ENCODE data around the gene TNS3.
A peak's percentile ranks its signal among the peaks of the same experiment; 100 is the strongest.
"Not testable (repeated sequence)": the region's sequence is repeated elsewhere in the genome, so short reads cannot be mapped to it uniquely, and the experiment has no call there.

The TNS3 gene

GRCh38 chr7:47581804-47582763 lies at the start of gene TNS3:
Gene TNS3 (minus strand): TSS chr7:47582111. CDS start chr7:47439636, 142,475 bp downstream.
- peak; percentile 60 for DNase-seq (ENCODE audit: low spot score)

GRCh38 chr7:47631711-47632110 lies 49.8 kb upstream of the TNS3 start:
- no peak for DNase-seq (ENCODE audit: low spot score)

GRCh38 chr7:47627580-47628283 lies 45.8 kb upstream of the TNS3 start:
- DNase-seq (ENCODE audit: low spot score) = no peak

GRCh38 chr7:47625861-47626715 lies 44.2 kb upstream of the TNS3 start:
- DNase-seq (ENCODE audit: low spot score) = no peak

- DNase-seq (ENCODE audit: low spot score) = no peak
These were observed 42.8 kb upstream of the TNS3 start for GRCh38 chr7:47624689-47625088.

GRCh38 chr7:47622946-47623640 lies 41.2 kb upstream of the TNS3 start:
- DNase-seq (ENCODE audit: low spot score) = no peak

GRCh38 chr7:47622586-47622945 lies 40.7 kb upstream of the TNS3 start:
- no peak for DNase-seq (ENCODE audit: low spot score)

GRCh38 chr7:47621979-47622561 lies 40.2 kb upstream of the TNS3 start:
- no peak for DNase-seq (ENCODE audit: low spot score)

GRCh38 chr7:47621347-47621746 lies 39.4 kb upstream of the TNS3 start:
- no peak for DNase-seq (ENCODE audit: low spot score)

- DNase-seq (ENCODE audit: low spot score) = no peak
These were observed 37.9 kb upstream of the TNS3 start for GRCh38 chr7:47619806-47620205.

GRCh38 chr7:47617131-47617530 lies 35.2 kb upstream of the TNS3 start:
- no peak for DNase-seq (ENCODE audit: low spot score)

GRCh38 chr7:47614450-47614849 lies 32.5 kb upstream of the TNS3 start:
- no peak for DNase-seq (ENCODE audit: low spot score)

GRCh38 chr7:47611045-47611511 lies 29.2 kb upstream of the TNS3 start:
- DNase-seq (ENCODE audit: low spot score) = no peak

GRCh38 chr7:47610506-47611044 lies 28.7 kb upstream of the TNS3 start:
- no peak for DNase-seq (ENCODE audit: low spot score)

- DNase-seq (ENCODE audit: low spot score) = no peak
These were observed 28.0 kb upstream of the TNS3 start for GRCh38 chr7:47609803-47610452.

GRCh38 chr7:47606593-47607046 lies 24.7 kb upstream of the TNS3 start:
- not testable (repeated sequence) for DNase-seq (ENCODE audit: low spot score)

- DNase-seq (ENCODE audit: low spot score) = no peak
These were observed 24.1 kb upstream of the TNS3 start for GRCh38 chr7:47605816-47606575.

GRCh38 chr7:47604496-47604890 lies 22.6 kb upstream of the TNS3 start:
- DNase-seq (ENCODE audit: low spot score) = no peak

GRCh38 chr7:47603514-47604255 lies 21.8 kb upstream of the TNS3 start:
- DNase-seq (ENCODE audit: low spot score) = not testable (repeated sequence)

Data from SW480 (cell line).